22Rv1 (cell line): ENCODE results near the gene PAIP2.
A peak's percentile ranks its signal among the peaks of the same experiment; 100 is the strongest.
"Not testable (repeated sequence)": the region's sequence is repeated elsewhere in the genome, so short reads cannot be mapped to it uniquely, and the experiment has no call there.

Experiments
- H3K27ac ChIP-seq: fragments of 450-650 bp; 2 replicates; pipeline ENCODE4 v1.5.1; 2017
- CTCF ChIP-seq: fragments of 450-650 bp; IDR thresholded peaks from 2 replicates; pipeline ENCODE4 v1.5.1; 2017; ENCODE audit warnings: mild to moderate bottlenecking
- ZFX ChIP-seq: fragments of 450-650 bp; IDR thresholded peaks from 2 replicates; pipeline ENCODE4 v1.6.1; 2017; ENCODE audit warnings: antibody characterized with exemption, borderline replicate concordance

The PAIP2 gene

GRCh38 chr5:139306628-139307379, 34.9 kb upstream of the PAIP2 start:
- H3K27ac ChIP-seq, result no peak overlapping the region
- TF ChIP-seq CTCF, result no peak
- no peak for TF ChIP-seq ZFX

GRCh38 chr5:139308797-139309196, 32.9 kb upstream of the PAIP2 start:
- H3K27ac ChIP-seq, result no peak overlapping the region
- TF ChIP-seq ZFX (no peak), CTCF (no peak)

- not testable (repeated sequence) for H3K27ac ChIP-seq
These were observed 30.9 kb upstream of the PAIP2 start for GRCh38 chr5:139310715-139311186.

GRCh38 chr5:139312075-139312474, 29.6 kb upstream of the PAIP2 start:
- no peak overlapping the region for H3K27ac ChIP-seq
- no peak for TF ChIP-seq CTCF

GRCh38 chr5:139314276-139314675, 27.4 kb upstream of the PAIP2 start:
- no peak overlapping the region for H3K27ac ChIP-seq
- TF ChIP-seq ZFX, result no peak
- TF ChIP-seq CTCF, result no peak

GRCh38 chr5:139315056-139315615, 26.5 kb upstream of the PAIP2 start:
- H3K27ac ChIP-seq, result no peak overlapping the region
- TF ChIP-seq ZFX (no peak), CTCF (no peak)

GRCh38 chr5:139335811-139336210, 5.8 kb upstream of the PAIP2 start:
- peak overlapping the region; percentile 15; the same call in 1 of the 2 replicates for H3K27ac ChIP-seq
- TF ChIP-seq ZFX (no peak), CTCF (no peak)
